Measurements from ENCODE around the gene TMEM115. TPM values are rescaled to one million over a fixed set of nuclear protein-coding genes. Genes with fewer than 3 reads are reported as not detected.
A peak's percentile ranks its signal among the peaks of the same experiment; 100 is the strongest.

TMEM115 gene
- total RNA-seq, 3 donors from 2014 or later: 41.4 to 51.6 (median 41.4) TPM

GRCh38 chr3:50342813-50343633 is 16.3 kb downstream of the TMEM115 start:
- Histone ChIP-seq H3K9me3 (no peaks in the 10 kb centered on the region), H3K36me3 (ENCODE audit: low read depth) (no peaks in the 10 kb centered on the region), H3K4me1 (ENCODE audit: low read depth) (peaks cover 34% of the 10 kb centered on the region), H3K4me3 (no peak overlapping the region)
- ATAC-seq: no peak
- intact Hi-C loops (cut with DNase I, micrococcal nuclease): no loop called here
- no peak for DNase-seq
- no peak for TF ChIP-seq CTCF (IDR thresholded peaks at IDR 0.05)

GRCh38 chr3:50341996-50342650 is 17.2 kb downstream of the TMEM115 start:
- Histone ChIP-seq H3K4me1 (ENCODE audit: low read depth) (peaks cover 38% of the 10 kb centered on the region), H3K36me3 (ENCODE audit: low read depth) (no peaks in the 10 kb centered on the region), H3K4me3 (no peak overlapping the region), H3K9me3 (no peaks in the 10 kb centered on the region)
- intact Hi-C loops (cut with DNase I, micrococcal nuclease): no loop called here
- TF ChIP-seq CTCF (IDR thresholded peaks at IDR 0.05): no peak
- ATAC-seq (no peak), DNase-seq (no peak)

DNA sequence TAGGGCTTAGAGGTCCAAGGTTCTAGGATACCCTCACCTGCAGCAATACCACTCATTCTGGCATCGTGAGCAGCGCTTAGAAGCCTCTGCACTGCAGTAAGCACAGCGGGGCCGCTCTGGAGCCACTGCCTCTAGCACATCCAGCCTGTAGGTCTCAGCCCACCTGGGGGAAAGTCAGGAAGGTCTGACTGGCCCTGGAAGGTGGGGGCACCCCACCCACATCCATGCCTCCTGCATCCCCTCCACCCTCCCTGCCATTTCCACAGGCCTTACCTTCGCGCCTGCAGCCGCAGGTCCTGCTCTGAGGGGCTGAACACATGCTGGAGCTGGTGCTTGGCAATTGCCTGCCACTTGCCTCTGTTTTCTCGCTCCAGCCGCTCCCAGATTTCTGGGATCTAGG is 17.8 kb downstream of the TMEM115 start:
- no peak for ATAC-seq
- Histone ChIP-seq H3K4me3 (no peak overlapping the region), H3K4me1 (ENCODE audit: low read depth) (peaks cover 38% of the 10 kb centered on the region), H3K36me3 (ENCODE audit: low read depth) (no peaks in the 10 kb centered on the region), H3K9me3 (no peaks in the 10 kb centered on the region)
- intact Hi-C loops (cut with DNase I, micrococcal nuclease): no loop called here
- TF ChIP-seq CTCF (IDR thresholded peaks at IDR 0.05): no peak
- DNase-seq: peak in 1 of 3 donors; percentile 45

DNA sequence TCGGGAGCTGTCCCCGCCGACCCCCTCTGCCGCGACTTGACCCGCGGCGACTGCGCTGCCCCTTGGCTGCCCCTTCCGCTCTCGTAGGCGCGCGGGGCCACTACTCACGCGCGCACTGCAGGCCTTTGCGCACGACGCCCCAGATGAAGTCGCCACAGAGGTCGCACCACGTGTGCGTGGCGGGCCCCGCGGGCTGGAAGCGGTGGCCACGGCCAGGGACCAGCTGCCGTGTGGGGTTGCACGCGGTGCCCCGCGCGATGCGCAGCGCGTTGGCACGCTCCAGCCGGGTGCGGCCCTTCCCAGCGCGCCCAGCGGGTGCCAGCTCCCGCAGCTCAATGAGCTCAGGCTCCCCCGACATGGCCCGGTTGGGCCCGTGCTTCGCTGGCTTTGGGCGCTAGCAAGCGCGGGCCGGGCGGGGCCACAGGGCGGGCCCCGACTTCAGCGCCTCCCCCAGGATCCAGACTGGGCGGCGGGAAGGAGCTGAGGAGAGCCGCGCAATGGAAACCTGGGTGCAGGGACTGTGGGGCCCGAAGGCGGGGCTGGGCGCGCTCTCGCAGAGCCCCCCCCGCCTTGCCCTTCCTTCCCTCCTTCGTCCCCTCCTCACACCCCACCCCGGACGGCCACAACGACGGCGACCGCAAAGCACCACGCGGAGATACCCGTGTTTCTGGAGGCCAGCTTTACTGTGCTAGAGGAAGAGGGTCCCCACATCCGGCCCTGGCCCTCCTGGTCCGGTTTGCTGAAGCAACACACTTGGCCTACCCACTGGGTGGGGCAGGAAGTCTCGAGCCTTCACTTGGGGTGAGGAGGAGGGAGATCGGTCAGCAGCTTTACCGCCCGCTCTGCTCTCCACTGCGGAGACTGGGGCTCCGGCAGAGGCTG is 18.6 kb downstream of the TMEM115 start, which contains the start of gene RASSF1:
Gene RASSF1 (minus strand): TSS at position 389 of the 882 bp plus-strand sequence. CDS start 31 bp downstream, at position 358.
- Histone ChIP-seq H3K4me3 (peak within 1 kb of the TSS; percentile 17), H3K36me3 (ENCODE audit: low read depth) (no peaks in the 10 kb centered on the region), H3K9me3 (no peaks in the 10 kb centered on the region), H3K4me1 (ENCODE audit: low read depth) (peaks cover 43% of the 10 kb centered on the region)
- peak; percentile 79 to 93 (median 88) for DNase-seq
- peak; percentile 39 for ATAC-seq
- intact Hi-C loops (cut with DNase I, micrococcal nuclease): no loop called here
- TF ChIP-seq CTCF (IDR thresholded peaks at IDR 0.05): no peak

GRCh38 chr3:50340147-50340447 is 19.2 kb downstream of the TMEM115 start:
- Histone ChIP-seq H3K9me3 (no peaks in the 10 kb centered on the region), H3K4me3 (peak overlapping the region; percentile 17), H3K4me1 (ENCODE audit: low read depth) (peaks cover 43% of the 10 kb centered on the region), H3K36me3 (ENCODE audit: low read depth) (no peaks in the 10 kb centered on the region)
- ATAC-seq (no peak), DNase-seq (no peak)
- intact Hi-C loops (cut with DNase I, micrococcal nuclease): no loop called here
- no peak for TF ChIP-seq CTCF (IDR thresholded peaks at IDR 0.05)

Measured in mucosa of descending colon (tissue), 3 donors.